ENCODE measurements around the gene SIAH2. TPM values are rescaled to one million over a fixed set of nuclear protein-coding genes. Genes with fewer than 3 reads are reported as not detected.

Gene SIAH2
- total and polyA plus RNA-seq, 7 donors: 8.8 to 15.2 (median 12.8) TPM

- Histone ChIP-seq H3K27ac (no peak overlapping the region), H3K4me1 (no peaks in the 10 kb centered on the region), H3K27me3 (ENCODE audit: insufficient read depth in 3 of 3, low read length in 2 of 3) (no peaks in the 10 kb centered on the region), H3K4me3 (no peak overlapping the region), H3K9me3 (no peaks in the 10 kb centered on the region), H3K36me3 (ENCODE audit: insufficient read depth in 1 of 2, low read depth in 1 of 2) (no peaks in the 10 kb centered on the region)
- intact Hi-C loops (cut with DNase I): no loop called here
- DNase-seq: no peak
- no peak for TF ChIP-seq CTCF (IDR thresholded peaks at IDR 0.05)
- ATAC-seq: no peak
- 67 to 82% (median 77%) methylated on average over 3 of the region's 3 CpGs for WGBS, 3 donors
These were observed 7.7 kb upstream of the SIAH2 start for GRCh38 chr3:150770681-150771080.

- 91 to 95% (median 91%) methylated on average over 3 of the region's 3 CpGs for WGBS, 3 donors
- Histone ChIP-seq H3K9me3 (no peaks in the 10 kb centered on the region), H3K4me3 (no peak overlapping the region), H3K36me3 (ENCODE audit: insufficient read depth in 1 of 2, low read depth in 1 of 2) (no peaks in the 10 kb centered on the region), H3K27me3 (ENCODE audit: insufficient read depth in 3 of 3, low read length in 2 of 3) (no peaks in the 10 kb centered on the region), H3K27ac (no peak overlapping the region), H3K4me1 (peaks cover 7% of the 10 kb centered on the region)
- ATAC-seq: no peak
- intact Hi-C loops (cut with DNase I): loop anchor here in 1 of 2 donors (10.0 kb wide), 1 partner anchor 162 kb away; the partner anchor contains the start of gene SELENOT
- no peak for DNase-seq
- TF ChIP-seq CTCF (IDR thresholded peaks at IDR 0.05): no peak
These were observed 3.8 kb upstream of the SIAH2 start for GRCh38 chr3:150766742-150767141.

GRCh38 chr3:150765949-150766720 lies 3.2 kb upstream of the SIAH2 start:
- ATAC-seq: no peak
- intact Hi-C loops (cut with DNase I): loop anchor here in 1 of 2 donors (10.0 kb wide), 1 partner anchor 161 kb away; the partner anchor contains the start of gene SELENOT
- no peak for TF ChIP-seq CTCF (IDR thresholded peaks at IDR 0.05)
- DNase-seq: no peak
- 86 to 89% (median 88%) methylated on average over 8 of the region's 8 CpGs for WGBS, 3 donors
- Histone ChIP-seq H3K4me3 (no peak overlapping the region), H3K36me3 (ENCODE audit: insufficient read depth in 1 of 2, low read depth in 1 of 2) (no peaks in the 10 kb centered on the region), H3K9me3 (no peaks in the 10 kb centered on the region), H3K27ac (no peak overlapping the region), H3K27me3 (ENCODE audit: insufficient read depth in 3 of 3, low read length in 2 of 3) (no peaks in the 10 kb centered on the region), H3K4me1 (peaks cover 12% of the 10 kb centered on the region)

GRCh38 chr3:150764967-150765366 lies 2.0 kb upstream of the SIAH2 start:
- H3K27me3 ChIP-seq (ENCODE audit: insufficient read depth in 3 of 3, low read length in 2 of 3): no peaks in the 10 kb centered on the region
- H3K9me3 ChIP-seq: no peaks in the 10 kb centered on the region
- no peak for DNase-seq
- 96 to 100% (median 98%) methylated on average over 2 of the region's 2 CpGs for WGBS, 3 donors
- peaks cover 24% of the 10 kb centered on the region for H3K4me1 ChIP-seq
- H3K36me3 ChIP-seq (ENCODE audit: insufficient read depth in 1 of 2, low read depth in 1 of 2): no peaks in the 10 kb centered on the region
- no peak overlapping the region for H3K27ac ChIP-seq
- TF ChIP-seq CTCF (IDR thresholded peaks at IDR 0.05): no peak
- H3K4me3 ChIP-seq: no peak overlapping the region
- intact Hi-C loops (cut with DNase I): loop anchor here in 1 of 2 donors (5.0 to 10.0 kb wide), 3 partner anchors 63 to 218 kb away; partner anchors contain the start of genes EIF2A, ERICH6, SELENOT and SERP1
- no peak for ATAC-seq

Measured in psoas muscle (tissue), 8 donors.